ES-I3 (cell line): ENCODE data around the gene KCNQ1.

Experiments
- H3K36me3 ChIP-seq: 2 replicates; pipeline ENCODE4 v1.6.1; 2013; ENCODE audit warnings: mild to moderate bottlenecking, low read length, control low read depth, moderate library complexity; ENCODE audit not compliant: insufficient read depth
- H3K4me1 ChIP-seq: 2 replicates; pipeline ENCODE4 v1.6.1; 2013; ENCODE audit warnings: mild to moderate bottlenecking, control low read depth, low read length; ENCODE audit not compliant: insufficient read depth
- H3K9ac ChIP-seq: 2 replicates; pipeline ENCODE4 v1.6.1; 2013; ENCODE audit warnings: low read depth, mild to moderate bottlenecking, low read length, moderate library complexity
- H3K9me3 ChIP-seq: 2 replicates; pipeline ENCODE4 v1.6.1; 2013; ENCODE audit warnings: mild to moderate bottlenecking, low read length, moderate library complexity; ENCODE audit not compliant: control insufficient read depth, insufficient read depth

KCNQ1 gene

GRCh38 chr11:2789791-2790567 is 345.2 kb downstream of the KCNQ1 start:
- H3K9ac ChIP-seq = no peak overlapping the region

GRCh38 chr11:2790568-2790921 is 345.7 kb downstream of the KCNQ1 start:
- peaks cover 11% of the 10 kb centered on the region; the same call in 1 of the 2 replicates for H3K4me1 ChIP-seq

More at GRCh38 chr11:2789791-2790567, 345.2 kb downstream of the KCNQ1 start:
- no peaks in the 10 kb centered on the region for H3K36me3 ChIP-seq
- no peaks in the 10 kb centered on the region; the same call in 1 of the 2 replicates for H3K9me3 ChIP-seq
- peaks cover 11% of the 10 kb centered on the region; the same call in 1 of the 2 replicates for H3K4me1 ChIP-seq

GRCh38 chr11:2791139-2791520 is 346.3 kb downstream of the KCNQ1 start:
- no peaks in the 10 kb centered on the region for H3K9me3 ChIP-seq
- peaks cover 11% of the 10 kb centered on the region; the same call in 1 of the 2 replicates for H3K4me1 ChIP-seq
- no peaks in the 10 kb centered on the region for H3K36me3 ChIP-seq
- no peak overlapping the region for H3K9ac ChIP-seq

More at GRCh38 chr11:2790568-2790921, 345.7 kb downstream of the KCNQ1 start:
- H3K9me3 ChIP-seq = no peaks in the 10 kb centered on the region; the same call in 1 of the 2 replicates
- no peak overlapping the region for H3K9ac ChIP-seq
- no peaks in the 10 kb centered on the region for H3K36me3 ChIP-seq

GRCh38 chr11:2791521-2792380 is 346.9 kb downstream of the KCNQ1 start:
- H3K9ac ChIP-seq = no peak overlapping the region
- no peaks in the 10 kb centered on the region for H3K9me3 ChIP-seq
- peaks cover 11% of the 10 kb centered on the region; the same call in 1 of the 2 replicates for H3K4me1 ChIP-seq
- no peaks in the 10 kb centered on the region for H3K36me3 ChIP-seq

- Histone ChIP-seq H3K4me1 (peaks cover 11% of the 10 kb centered on the region; the same call in 1 of the 2 replicates), H3K9ac (no peak overlapping the region), H3K9me3 (no peaks in the 10 kb centered on the region), H3K36me3 (no peaks in the 10 kb centered on the region)
Observed at GRCh38 chr11:2792381-2793250, 347.8 kb downstream of the KCNQ1 start.

- H3K9me3 ChIP-seq = no peaks in the 10 kb centered on the region
- peaks cover 4% of the 10 kb centered on the region; the same call in 1 of the 2 replicates for H3K4me1 ChIP-seq
- no peaks in the 10 kb centered on the region for H3K36me3 ChIP-seq
- no peak overlapping the region for H3K9ac ChIP-seq
Observed at GRCh38 chr11:2793701-2794045, 348.9 kb downstream of the KCNQ1 start.

GRCh38 chr11:2794046-2794967 is 349.5 kb downstream of the KCNQ1 start:
- H3K4me1 ChIP-seq = no peaks in the 10 kb centered on the region
- H3K9me3 ChIP-seq = no peaks in the 10 kb centered on the region

GRCh38 chr11:2794968-2795322 is 350.1 kb downstream of the KCNQ1 start:
- no peaks in the 10 kb centered on the region for H3K36me3 ChIP-seq
- H3K9ac ChIP-seq = no peak overlapping the region
- 0 out of 2 replicates have a peak, but pooled peaks cover 3% of the 10 kb centered on the region for H3K9me3 ChIP-seq
- no peaks in the 10 kb centered on the region for H3K4me1 ChIP-seq

More at GRCh38 chr11:2794046-2794967, 349.5 kb downstream of the KCNQ1 start:
- no peaks in the 10 kb centered on the region for H3K36me3 ChIP-seq
- H3K9ac ChIP-seq = no peak overlapping the region

GRCh38 chr11:2795491-2795991 is 350.7 kb downstream of the KCNQ1 start:
- H3K4me1 ChIP-seq = no peaks in the 10 kb centered on the region
- no peak overlapping the region for H3K9ac ChIP-seq
- H3K36me3 ChIP-seq = no peaks in the 10 kb centered on the region
- H3K9me3 ChIP-seq = 0 out of 2 replicates have a peak, but pooled peaks cover 3% of the 10 kb centered on the region

GRCh38 chr11:2796091-2796490 is 351.3 kb downstream of the KCNQ1 start:
- H3K9ac ChIP-seq = no peak overlapping the region
- H3K4me1 ChIP-seq = no peaks in the 10 kb centered on the region
- 0 out of 2 replicates have a peak, but pooled peaks cover 3% of the 10 kb centered on the region for H3K9me3 ChIP-seq
- H3K36me3 ChIP-seq = no peaks in the 10 kb centered on the region

- peaks cover 3% of the 10 kb centered on the region; the same call in 1 of the 2 replicates for H3K4me1 ChIP-seq
- no peak overlapping the region for H3K9ac ChIP-seq
- 0 out of 2 replicates have a peak, but pooled peaks cover 3% of the 10 kb centered on the region for H3K9me3 ChIP-seq
- H3K36me3 ChIP-seq = no peaks in the 10 kb centered on the region
Observed at GRCh38 chr11:2796508-2797113, 351.8 kb downstream of the KCNQ1 start.

GRCh38 chr11:2797121-2797711 is 352.4 kb downstream of the KCNQ1 start:
- peaks cover 3% of the 10 kb centered on the region; the same call in 1 of the 2 replicates for H3K4me1 ChIP-seq
- H3K9me3 ChIP-seq = 0 out of 2 replicates have a peak, but pooled peaks cover 3% of the 10 kb centered on the region
- H3K9ac ChIP-seq = no peak overlapping the region
- no peaks in the 10 kb centered on the region for H3K36me3 ChIP-seq
